Choroid plexus epithelial cell (primary cell): ENCODE results near the gene PVRIG.
"Not testable (repeated sequence)": the region's sequence is repeated elsewhere in the genome, so short reads cannot be mapped to it uniquely, and the experiment has no call there.

ENCODE experiments used
- DNase-seq: peaks from one replicate; pipeline ENCODE4 v3.0.0-alpha.2; 2010; ENCODE audit warnings: low read depth
- H3K4me3 ChIP-seq: 2 replicates; pipeline ENCODE4 v1.5.1; 2011; ENCODE audit warnings: low read depth, mild to moderate bottlenecking, control low read depth, low read length, moderate library complexity
- CTCF ChIP-seq: conservative IDR thresholded peaks from 2 replicates; pipeline ENCODE4 v1.5.1; 2011; ENCODE audit warnings: low read depth, mild to moderate bottlenecking, control low read depth, inconsistent platforms, low read length, moderate library complexity

Gene PVRIG

GRCh38 chr7:100208911-100209408, 10.8 kb upstream of the PVRIG start:
- H3K4me3 ChIP-seq: no peak overlapping the region
- no peak for DNase-seq

GRCh38 chr7:100209493-100209892, 10.3 kb upstream of the PVRIG start:
- no peak for DNase-seq
- H3K4me3 ChIP-seq: no peak overlapping the region
- no peak for TF ChIP-seq CTCF

More at GRCh38 chr7:100208911-100209408, 10.8 kb upstream of the PVRIG start:
- no peak for TF ChIP-seq CTCF

- DNase-seq: no peak
- no peak overlapping the region for H3K4me3 ChIP-seq
- TF ChIP-seq CTCF: no peak
These were observed 8.9 kb upstream of the PVRIG start for GRCh38 chr7:100210805-100211204.

- H3K4me3 ChIP-seq: no peak overlapping the region
- no peak for DNase-seq
- no peak for TF ChIP-seq CTCF
These were observed 8.4 kb upstream of the PVRIG start for GRCh38 chr7:100211342-100211780.

GRCh38 chr7:100212631-100213286, 7.0 kb upstream of the PVRIG start:
- no peak for TF ChIP-seq CTCF
- DNase-seq: no peak
- H3K4me3 ChIP-seq: no peak overlapping the region

GRCh38 chr7:100213672-100214071, 6.1 kb upstream of the PVRIG start:
- no peak overlapping the region for H3K4me3 ChIP-seq
- no peak for DNase-seq

GRCh38 chr7:100214356-100214755, 5.4 kb upstream of the PVRIG start:
- DNase-seq, H3K4me3 ChIP-seq: not testable (repeated sequence)

More at GRCh38 chr7:100213672-100214071, 6.1 kb upstream of the PVRIG start:
- TF ChIP-seq CTCF: no peak
